CD14-positive monocyte (primary cell): ENCODE data around the gene MACROD2. TPM values are rescaled to one million over a fixed set of nuclear protein-coding genes. Genes with fewer than 3 reads are reported as not detected.

Experiments used
- DNase-seq, 3 donors: peaks; one replicate each; pipeline ENCODE4 v3.0.0-alpha.2; 2011 to 2022
- H2AFZ ChIP-seq: 2 replicates; pipeline ENCODE4 v1.6.0; 2012; ENCODE audit warnings: mild to moderate bottlenecking, low read depth, low read length, inconsistent platforms; ENCODE audit not compliant: insufficient read depth, poor library complexity, severe bottlenecking
- H3K27ac ChIP-seq, 2 donors: 1 replicate in 1 of 2; 2 replicates in 1 of 2; pipeline ENCODE4 v1.5.1; 2012 to 2013; ENCODE audit warnings: low read length in 2 of 2, control low read depth in 1 of 2, inconsistent platforms in 1 of 2, low read depth in 1 of 2, mild to moderate bottlenecking in 1 of 2
- H3K27me3 ChIP-seq, 2 donors: one replicate each; pipeline versions ENCODE4 v1.6.0 to v1.6.1; 2011 to 2013; ENCODE audit warnings: low read length in 2 of 2; ENCODE audit not compliant: control insufficient read depth in 2 of 2, insufficient read depth in 2 of 2
- H3K36me3 ChIP-seq, 2 donors: replicated peaks in 1 of 2; 1 replicate in 1 of 2; 2 replicates in 1 of 2; pipeline versions ENCODE4 v1.5.1 to v1.6.1; 2012 to 2013; ENCODE audit warnings: low read length in 2 of 2, control low read depth in 1 of 2, inconsistent platforms in 1 of 2, mild to moderate bottlenecking in 1 of 2; ENCODE audit not compliant: insufficient read depth in 2 of 2, control insufficient read depth in 1 of 2
- H3K4me1 ChIP-seq, 2 donors: 1 replicate in 1 of 2; 2 replicates in 1 of 2; pipeline versions ENCODE4 v1.5.1 to v1.6.1; 2012 to 2013; ENCODE audit warnings: low read length in 2 of 2, control low read depth in 1 of 2, inconsistent platforms in 1 of 2, mild to moderate bottlenecking in 1 of 2, moderate library complexity in 1 of 2; ENCODE audit not compliant: insufficient read depth in 2 of 2, control insufficient read depth in 1 of 2
- H3K4me2 ChIP-seq: replicated peaks from 2 replicates; pipeline ENCODE3; 2012; ENCODE audit warnings: low read length, moderate library complexity, mild to moderate bottlenecking; ENCODE audit not compliant: poor library complexity, severe bottlenecking; ENCODE audit errors: extremely low read depth
- H3K4me3 ChIP-seq, 3 experiments: fragments of 200-600 bp in 1 of 3; sonication (generic) in 1 of 3; replicated peaks in 1 of 3; 1 replicate in 2 of 3; 2 replicates in 1 of 3; pipeline ENCODE4 v1.5.1; 2011 to 2013; ENCODE audit warnings: low read length in 3 of 3, mild to moderate bottlenecking in 3 of 3, control low read depth in 2 of 3, low read depth in 2 of 3, inconsistent platforms in 1 of 3, moderate library complexity in 1 of 3
- H3K79me2 ChIP-seq: 2 replicates; pipeline ENCODE4 v1.6.0; 2012; ENCODE audit warnings: mild to moderate bottlenecking, control low read depth, inconsistent platforms, low read length, moderate library complexity; ENCODE audit not compliant: insufficient read depth
- H3K9ac ChIP-seq: 2 replicates; pipeline ENCODE4 v1.6.0; 2017; ENCODE audit warnings: low read length, mild to moderate bottlenecking; ENCODE audit not compliant: insufficient read depth, poor library complexity, severe bottlenecking
- H3K9me3 ChIP-seq, 2 donors: replicated peaks in 1 of 2; 1 replicate in 1 of 2; 2 replicates in 1 of 2; pipeline versions ENCODE4 v1.5.1 to v1.6.1; 2012 to 2013; ENCODE audit warnings: low read length in 2 of 2, control low read depth in 1 of 2; ENCODE audit not compliant: control insufficient read depth in 1 of 2, insufficient read depth in 1 of 2
- H4K20me1 ChIP-seq: 2 replicates; pipeline ENCODE4 v1.6.0; 2012; ENCODE audit warnings: mild to moderate bottlenecking, low read length, control low read depth, moderate library complexity; ENCODE audit not compliant: insufficient read depth
- H3K27ac Mint-ChIP-seq, 7 donors: one replicate each; pipeline ENCODE4 v1.8.0; 2020; ENCODE audit warnings: mild to moderate bottlenecking in 7 of 7, mixed read lengths in 7 of 7, moderate library complexity in 6 of 7, inconsistent platforms in 2 of 7
- H3K27me3 Mint-ChIP-seq, 3 donors: one replicate each; pipeline ENCODE4 v1.8.0; 2021 to 2022; ENCODE audit warnings: low read depth in 3 of 3, mild to moderate bottlenecking in 3 of 3, mixed read lengths in 3 of 3, moderate library complexity in 3 of 3, inconsistent platforms in 1 of 3
- H3K36me3 Mint-ChIP-seq, 2 donors: one replicate each; pipeline ENCODE4 v1.8.0; 2020; ENCODE audit warnings: mixed read lengths in 2 of 2, inconsistent platforms in 1 of 2, mild to moderate bottlenecking in 1 of 2
- H3K4me1 Mint-ChIP-seq: one replicate; pipeline ENCODE4 v1.8.0; 2020; ENCODE audit warnings: mild to moderate bottlenecking, mixed read lengths
- H3K4me3 Mint-ChIP-seq, 2 donors: one replicate each; pipeline ENCODE4 v1.8.0; 2020; ENCODE audit warnings: mild to moderate bottlenecking in 2 of 2, mixed read lengths in 2 of 2, moderate library complexity in 1 of 2
- H3K9me3 Mint-ChIP-seq, 7 donors: one replicate each; pipeline ENCODE4 v1.8.0; 2020 to 2022; ENCODE audit warnings: mixed read lengths in 7 of 7, mild to moderate bottlenecking in 6 of 7, moderate library complexity in 6 of 7, inconsistent platforms in 2 of 7
- CTCF ChIP-seq: fragments of 200-600 bp; IDR thresholded peaks from one replicate; pipeline ENCODE4 v1.8.0; 2022; ENCODE audit warnings: antibody characterized with exemption, mild to moderate bottlenecking
- WGBS: methylation state at CpG from one replicate; pipeline ENCODE4 v1.1.5; 2013; ENCODE audit warnings: missing lambda C conversion rate; ENCODE audit not compliant: insufficient coverage; 5-methylcytosine and 5-hydroxymethylcytosine counted together
- intact Hi-C, 2 donors: fragments of 100-400 bp; cut with micrococcal nuclease; formaldehyde crosslinking; loops; one replicate each; pipeline versions ENCODE4 v1.15.0 to v1.15.1; 2023
- polyA plus RNA-seq, 3 donors: library from polyadenylated mRNA; depleted of rRNA in 1 of 3; unstranded in 2 of 3; stranded (reverse) in 1 of 3; fragments of 300-500 nt in 2 of 3; fragments of >200 nt in 1 of 3; fragmentation: Illumina TruSeq in 2 of 3; gene quantifications; 1 replicate in 2 of 3; 2 replicates in 1 of 3; pipeline ENCODE4 v1.2.3, GENCODE V29; 2012 to 2021

The MACROD2 gene
- polyA plus RNA-seq, 3 donors, result 0.23 TPM; not detected in 2

DNA sequence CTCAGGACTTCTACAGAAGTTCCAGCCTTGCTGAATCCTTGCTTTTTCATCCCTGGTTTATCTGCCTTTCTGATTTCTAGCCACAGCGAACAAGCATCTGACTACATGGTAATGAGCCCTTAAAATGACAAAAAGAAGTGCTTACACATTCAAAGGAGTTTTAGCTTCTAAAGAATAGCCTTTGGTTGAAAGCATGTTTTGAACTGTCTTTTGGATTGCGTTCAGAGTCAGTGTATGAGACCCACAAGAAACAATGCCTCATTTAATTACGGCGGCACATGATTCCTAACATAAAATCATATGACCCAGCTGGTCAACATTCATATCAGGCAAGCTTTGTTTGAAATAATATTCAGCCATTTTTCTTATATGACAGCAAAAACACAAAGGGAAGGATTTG, 1793.8 kb downstream of the MACROD2 start:
- 96% methylated on average over 3 of the region's 4 CpGs for WGBS
- no peak for DNase-seq
- H3K4me3 ChIP-seq, result no peak overlapping the region
- Mint-ChIP-seq H3K9me3 (no peaks in the 10 kb centered on the region), H3K36me3 (no peaks in the 10 kb centered on the region), H3K27ac (no peak overlapping the region), H3K4me1 (no peaks in the 10 kb centered on the region), H3K27me3 (peaks cover 0 to 2% (median 0%) of the 10 kb centered on the region in 3 donors), H3K4me3 (no peak overlapping the region)
- no peak overlapping the region for H3K9ac ChIP-seq
- TF ChIP-seq CTCF, result no peak
- no peak overlapping the region for H2AFZ ChIP-seq
- no peaks in the 10 kb centered on the region for H3K36me3 ChIP-seq
- no peaks in the 10 kb centered on the region for H3K79me2 ChIP-seq
- H4K20me1 ChIP-seq, result no peaks in the 10 kb centered on the region
- no peaks in the 10 kb centered on the region for H3K9me3 ChIP-seq
- H3K27ac ChIP-seq, result no peak overlapping the region
- intact Hi-C loops, result no loop called here
- H3K27me3 ChIP-seq, result no peaks in the 10 kb centered on the region
- no peak overlapping the region for H3K4me2 ChIP-seq
- H3K4me1 ChIP-seq, result no peaks in the 10 kb centered on the region

DNA sequence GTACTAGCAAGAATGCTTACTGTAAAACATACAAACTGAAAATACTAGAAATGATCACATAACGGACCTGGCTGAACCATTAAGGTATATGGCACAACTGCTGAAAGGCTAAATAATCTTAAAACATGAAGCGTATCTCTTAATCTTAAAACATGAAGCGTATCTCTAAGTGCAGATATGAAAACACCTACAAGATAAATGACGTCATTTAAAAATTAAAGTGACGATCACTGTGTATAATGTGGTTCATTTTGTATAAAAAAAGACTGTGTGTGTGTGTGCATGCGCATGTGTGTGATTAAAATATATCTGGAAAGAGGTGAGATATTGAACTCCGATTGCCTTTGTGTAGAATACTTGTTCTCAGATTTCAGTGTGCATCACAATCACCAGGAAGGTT, 1797.5 kb downstream of the MACROD2 start:
- no peaks in the 10 kb centered on the region for H3K36me3 ChIP-seq
- no peaks in the 10 kb centered on the region for H3K27me3 ChIP-seq
- H3K4me1 ChIP-seq, result no peaks in the 10 kb centered on the region
- H3K27ac ChIP-seq, result no peak overlapping the region
- H3K4me3 ChIP-seq, result no peak overlapping the region
- intact Hi-C loops, result no loop called here
- no peaks in the 10 kb centered on the region for H4K20me1 ChIP-seq
- Mint-ChIP-seq H3K27me3 (no peaks in the 10 kb centered on the region), H3K36me3 (no peaks in the 10 kb centered on the region), H3K9me3 (peaks cover 0 to 2% (median 0%) of the 10 kb centered on the region in 7 donors), H3K4me3 (no peak overlapping the region), H3K27ac (no peak overlapping the region), H3K4me1 (no peaks in the 10 kb centered on the region)
- no peak for TF ChIP-seq CTCF
- no peak for DNase-seq
- H3K9ac ChIP-seq, result no peak overlapping the region
- no peaks in the 10 kb centered on the region for H3K79me2 ChIP-seq
- H3K9me3 ChIP-seq, result no peaks in the 10 kb centered on the region
- 80% methylated on average over 2 of the region's 7 CpGs for WGBS
- no peak overlapping the region for H3K4me2 ChIP-seq
- no peak overlapping the region for H2AFZ ChIP-seq
